Inferior parietal cortex (tissue), 1 donor: ENCODE results near the gene KRT76.

Experiments
- DNase-seq: peaks from one replicate; pipeline ENCODE4 v3.0.0-alpha.2; 2016; ENCODE audit errors: extremely low spot score

KRT76 gene

DNA sequence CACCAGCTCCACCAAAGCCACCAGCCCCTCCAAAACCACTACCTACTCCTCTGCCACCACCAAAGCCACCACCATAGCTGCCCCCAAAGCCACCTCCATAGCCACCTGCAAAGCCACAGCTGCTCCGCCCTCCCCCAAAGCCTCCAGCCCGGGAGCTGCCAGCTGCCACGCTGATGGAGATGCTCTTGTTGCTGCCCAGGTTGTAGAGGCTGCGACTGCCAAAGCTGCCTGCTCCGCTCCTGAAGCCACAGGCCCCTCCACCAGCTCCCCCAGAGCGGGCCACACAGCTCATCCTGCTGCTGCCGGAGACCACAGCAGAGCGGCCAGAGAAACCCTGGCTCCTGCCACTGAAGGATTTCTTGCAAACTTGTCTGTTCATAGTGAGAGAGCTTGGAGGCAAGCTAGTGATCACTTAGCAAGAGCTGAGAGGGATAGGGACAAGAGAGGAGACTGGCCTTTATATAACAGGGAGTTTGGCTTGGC is at the start of gene KRT76:
TSS of gene KRT76 (minus strand) at position 433 of the 483 bp plus-strand sequence. CDS start at position 379, 54 bp downstream.
- no peak for DNase-seq

DNA sequence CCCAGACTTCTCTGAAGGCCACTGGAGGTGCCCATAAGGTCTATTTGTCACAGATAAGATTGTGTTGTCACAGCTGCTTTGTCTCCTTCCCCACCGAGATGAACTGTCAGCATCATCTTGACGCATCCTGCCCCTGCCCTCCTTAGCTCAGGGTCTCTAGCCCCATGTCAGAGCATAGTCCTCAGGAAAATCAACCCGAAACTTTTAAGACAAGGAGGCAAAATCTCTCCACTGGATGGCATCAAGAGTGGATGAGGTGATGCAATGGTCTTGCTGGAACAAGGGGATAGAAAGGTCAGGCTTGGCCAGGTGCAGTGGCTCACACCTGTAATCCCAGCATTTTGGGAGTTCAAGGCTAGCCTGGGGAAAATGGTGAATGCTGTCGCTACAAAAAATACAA is 48.8 kb upstream of the KRT76 start:
- DNase-seq: no peak

DNA sequence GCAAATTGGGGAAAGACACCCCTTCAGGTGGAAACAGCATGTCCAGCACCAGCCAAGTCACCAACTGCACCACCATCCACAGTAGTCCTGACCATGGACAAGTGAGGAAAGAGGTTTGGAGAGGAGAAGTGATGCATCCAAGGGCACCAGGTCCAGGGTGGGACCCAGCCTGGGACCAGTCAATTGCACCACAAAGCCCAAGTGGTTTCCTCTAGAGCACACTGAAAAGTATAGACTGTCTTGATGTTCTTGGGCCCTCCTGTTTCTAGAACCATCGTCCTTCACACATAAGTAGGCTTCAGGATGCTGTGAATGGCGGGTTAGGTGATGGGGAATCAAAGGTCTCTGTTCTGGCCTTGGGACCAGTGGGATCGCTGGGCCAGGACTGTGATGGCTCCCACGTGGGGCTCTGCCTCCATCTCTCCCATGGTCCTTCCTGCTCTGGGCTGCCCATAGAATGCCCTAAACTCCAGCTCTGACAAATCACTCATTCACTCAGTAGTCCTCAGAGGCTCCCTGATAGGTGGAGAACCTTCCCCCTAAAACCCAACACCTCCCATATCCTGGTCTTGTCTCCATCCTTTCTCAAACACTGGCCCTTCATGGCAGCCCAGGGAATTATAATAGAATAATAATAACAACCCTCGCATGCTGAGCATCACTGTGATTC is 47.7 kb upstream of the KRT76 start:
- DNase-seq: no peak

DNA sequence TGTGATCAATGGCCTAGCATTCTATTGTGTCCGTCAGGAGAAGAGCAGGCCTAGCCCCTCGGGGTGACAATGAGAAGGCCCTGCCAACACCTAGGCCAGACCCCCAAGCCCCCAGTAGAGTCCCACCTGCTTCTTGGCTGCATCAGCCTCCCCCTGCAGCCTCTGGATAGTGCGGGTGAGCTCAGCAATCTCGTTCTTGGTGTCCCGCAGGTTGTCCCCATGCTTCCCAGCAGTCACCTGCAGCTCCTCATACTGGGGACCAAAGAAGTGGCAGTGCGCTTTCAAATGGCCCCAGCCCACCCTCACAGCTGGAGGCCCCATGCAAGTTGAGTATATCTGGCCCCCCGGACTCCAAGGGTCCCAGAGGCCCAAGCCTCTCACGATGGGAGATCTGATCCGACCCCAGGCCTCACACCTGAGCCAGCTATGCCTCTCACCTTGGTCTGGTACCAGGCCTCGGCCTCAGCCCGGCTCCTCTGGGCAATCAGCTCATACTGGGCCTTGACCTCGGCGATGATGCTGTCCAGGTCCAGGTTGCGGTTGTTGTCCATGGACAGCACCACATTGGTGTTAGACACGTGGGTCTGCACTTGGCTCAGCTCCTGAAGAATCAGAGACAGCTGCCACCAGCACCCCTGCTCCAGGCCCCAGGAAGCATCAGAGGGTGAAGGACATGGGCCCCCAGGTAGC is 46.8 kb upstream of the KRT76 start:
- DNase-seq: no peak

DNA sequence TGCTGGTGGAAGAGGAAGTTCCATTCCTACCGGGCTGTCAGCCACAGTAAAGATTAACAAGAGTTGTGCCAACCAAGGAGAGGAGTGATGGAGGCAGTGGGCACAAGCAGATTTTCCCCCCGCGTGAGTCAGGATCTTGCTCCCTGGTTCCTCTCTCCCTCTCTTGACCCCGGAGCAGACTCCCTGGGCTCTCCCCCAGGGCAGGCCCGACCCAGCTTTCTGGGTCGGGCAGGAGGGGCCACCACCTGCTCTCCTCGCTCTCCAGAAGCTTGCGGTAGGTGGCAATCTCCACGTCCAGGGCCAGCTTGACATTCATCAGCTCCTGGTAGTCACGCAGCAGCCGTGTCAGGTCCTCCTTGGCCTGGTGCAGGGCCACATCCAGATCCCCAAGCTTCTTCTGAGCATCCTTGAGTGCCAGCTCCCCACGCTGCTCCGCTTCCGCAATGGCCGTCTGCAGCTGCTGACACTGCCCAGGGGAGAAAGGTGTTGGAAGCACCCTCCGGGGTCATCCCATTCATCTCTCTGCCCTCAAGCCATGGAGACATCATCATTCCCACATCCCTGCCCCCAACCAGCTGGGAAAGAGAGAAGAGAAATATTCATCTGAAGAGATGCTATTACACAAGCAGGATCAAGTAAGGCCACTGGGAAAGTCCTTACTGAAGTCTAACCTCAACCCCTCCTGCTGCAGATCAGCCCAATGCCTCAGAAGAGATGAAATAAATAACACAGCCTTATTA is 45.8 kb upstream of the KRT76 start:
- no peak for DNase-seq

DNA sequence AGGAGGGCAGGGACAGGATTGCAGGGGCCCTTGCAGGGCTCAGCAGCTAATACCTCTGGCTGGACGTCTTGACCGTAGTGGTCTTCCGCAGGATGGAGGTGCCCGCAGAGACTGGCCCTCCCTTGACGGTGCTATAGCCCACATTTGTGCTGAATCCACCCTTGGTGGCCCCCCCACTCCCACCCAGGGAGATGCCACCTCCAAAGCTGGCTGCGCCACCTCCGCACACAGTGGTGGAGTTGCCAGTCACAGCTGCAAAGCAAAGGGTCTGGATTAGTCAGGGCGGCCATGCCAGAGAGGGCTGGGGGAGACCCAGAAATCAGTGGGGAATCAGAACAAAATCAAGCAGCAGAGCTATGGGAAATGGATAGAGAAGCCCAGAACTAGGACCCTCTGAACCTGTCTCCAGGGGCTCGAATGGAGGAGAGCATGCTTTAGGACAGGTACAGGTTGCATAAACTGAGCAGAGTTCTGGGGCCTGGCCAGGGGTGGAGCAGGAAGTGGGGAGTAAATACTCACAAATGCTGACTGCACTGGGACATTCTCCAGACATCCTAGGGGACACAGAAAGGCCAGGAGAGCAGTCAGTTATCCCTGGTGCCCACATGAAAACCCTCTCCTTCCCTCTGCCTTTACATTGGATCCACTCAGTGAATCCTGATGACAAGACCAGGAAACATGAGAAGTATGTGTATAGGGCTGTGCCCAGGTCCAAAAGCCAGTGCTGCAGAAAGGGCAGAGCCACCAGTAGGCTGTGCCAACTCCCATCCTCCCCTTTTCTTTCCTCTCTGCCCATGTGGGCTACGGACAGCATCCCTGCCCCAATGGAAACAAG is 44.9 kb upstream of the KRT76 start:
- no peak for DNase-seq

DNA sequence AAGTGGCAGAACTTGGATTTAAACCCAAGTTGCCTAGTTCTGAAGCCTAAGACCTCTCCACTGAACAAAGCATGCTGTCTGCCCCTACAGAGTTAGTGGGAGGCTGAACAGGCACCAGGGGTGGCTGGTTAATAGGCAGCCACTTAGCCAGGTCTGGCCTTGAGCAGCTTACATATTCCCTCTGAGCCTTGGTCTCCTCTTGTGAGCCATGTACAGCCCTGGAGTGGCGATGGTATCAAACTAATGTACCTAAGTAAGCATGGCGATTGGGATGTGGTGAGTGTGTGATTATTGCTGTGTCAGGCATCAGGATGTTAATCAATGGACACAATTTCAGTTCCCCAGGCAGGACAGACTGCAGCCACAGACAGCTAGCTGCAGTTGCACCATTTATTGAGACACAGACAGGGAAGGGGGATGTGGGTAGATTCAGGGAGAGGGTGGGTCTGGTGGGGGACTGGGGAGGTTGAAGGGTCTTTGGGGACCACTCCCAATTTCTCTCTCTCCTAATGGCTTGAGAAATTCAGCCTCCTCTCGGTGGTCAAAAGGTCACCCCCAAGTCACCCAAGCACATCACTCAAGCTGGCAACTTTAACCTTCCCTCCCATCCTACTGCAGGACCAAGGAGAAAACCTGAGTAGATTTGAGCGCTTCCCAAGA is 44.1 kb upstream of the KRT76 start:
- no peak for DNase-seq

DNA sequence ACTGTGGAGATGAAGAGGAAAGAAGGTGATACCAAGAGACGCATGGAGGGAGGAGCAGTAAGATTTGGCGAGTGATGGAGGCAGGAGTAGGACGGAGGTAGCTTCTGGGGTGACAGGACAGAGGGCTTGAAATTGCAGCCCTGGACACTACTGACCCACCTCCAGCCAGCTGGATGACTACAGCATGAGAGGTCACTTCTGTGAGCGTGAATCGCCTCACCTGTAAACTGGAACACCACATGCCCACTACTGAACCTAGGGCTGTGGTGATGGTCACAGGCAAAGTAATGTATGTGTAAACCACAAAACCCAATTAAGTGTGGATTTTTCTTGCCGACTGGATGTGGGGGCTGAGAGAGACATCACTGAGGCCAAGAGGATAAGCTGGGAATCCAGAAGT is 43.4 kb upstream of the KRT76 start:
- no peak for DNase-seq

DNA sequence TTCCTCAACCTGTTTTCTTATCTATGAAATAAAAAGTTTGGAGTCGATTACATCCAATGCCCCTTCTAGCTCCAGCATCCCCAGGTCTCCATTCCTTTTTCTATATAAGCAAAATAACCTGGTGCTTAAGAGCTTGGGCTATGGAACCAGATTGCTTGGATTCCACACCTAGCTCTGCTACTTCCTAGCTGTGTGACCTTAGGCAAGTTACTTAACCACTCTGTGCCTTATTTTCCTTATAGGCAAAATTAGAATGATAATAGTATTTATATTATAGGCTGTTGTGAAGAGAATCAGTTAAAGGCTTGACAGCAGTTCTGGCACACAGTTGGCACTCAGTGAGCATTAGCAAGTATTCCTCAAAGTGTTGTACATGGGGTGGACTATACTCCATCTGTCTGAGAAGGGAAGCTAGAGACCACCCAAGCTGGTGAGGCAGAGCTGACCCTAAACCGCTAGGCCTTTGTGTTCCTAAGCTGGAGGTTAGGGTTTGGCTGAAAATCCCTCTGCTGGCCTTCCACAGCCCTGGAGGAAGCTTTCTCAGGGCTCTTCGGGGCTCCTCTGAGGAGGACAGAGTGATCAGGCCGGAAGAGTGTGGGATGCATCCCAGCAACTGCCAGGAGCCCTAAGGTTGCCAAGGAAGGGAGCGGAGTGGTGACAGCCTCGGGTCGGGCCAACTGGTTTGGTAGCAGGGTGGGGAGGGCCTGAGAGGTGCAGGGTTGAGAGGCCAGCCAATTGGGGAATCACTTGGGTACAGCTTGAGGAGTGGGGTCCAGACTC is 42.8 kb upstream of the KRT76 start:
- no peak for DNase-seq

DNA sequence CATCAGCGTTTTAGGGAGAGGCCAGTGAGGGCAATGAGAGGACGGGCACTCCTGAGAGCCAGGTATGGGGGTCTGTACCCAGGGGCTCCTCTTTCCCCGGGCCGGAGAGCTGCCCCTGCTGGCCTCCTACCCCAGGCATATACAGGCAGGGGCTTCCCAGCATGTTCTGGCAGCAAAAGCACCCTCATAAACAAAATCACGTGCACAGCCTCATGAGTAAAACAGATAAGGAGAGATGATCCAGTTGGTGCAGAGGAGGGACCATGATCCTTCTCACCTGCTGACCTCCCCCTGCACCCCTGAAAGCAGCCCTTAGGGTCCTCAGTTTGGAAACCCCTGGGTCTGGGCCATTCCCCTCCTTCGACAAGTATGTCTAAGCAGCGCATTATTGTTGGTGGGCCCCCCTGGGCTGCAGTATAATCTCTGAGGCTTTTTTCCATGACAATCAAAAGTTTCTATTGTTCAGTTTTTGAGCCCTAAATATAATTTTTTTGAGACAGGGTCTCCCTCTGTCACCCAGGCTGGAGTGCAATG is 41.8 kb upstream of the KRT76 start:
- DNase-seq: no peak

DNA sequence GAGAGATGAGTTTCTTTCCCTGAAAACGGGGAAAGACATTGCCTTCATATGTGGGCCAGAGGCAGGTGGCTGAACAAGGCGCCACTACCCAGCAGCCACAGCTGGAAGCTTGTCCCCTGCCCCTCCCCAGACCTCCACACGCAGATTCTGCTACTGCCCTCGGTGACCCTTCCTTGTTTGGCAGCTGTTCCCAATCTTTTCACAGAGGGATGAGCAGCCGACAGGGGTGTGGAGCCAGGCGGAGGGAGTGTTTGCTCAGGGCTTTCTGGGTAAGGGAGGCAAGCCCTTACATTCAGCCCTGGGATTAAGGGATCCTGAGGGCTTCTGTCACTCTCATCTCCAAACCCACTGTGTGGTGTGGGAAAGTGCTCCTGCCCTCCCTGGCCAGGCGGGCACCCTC is 41.2 kb upstream of the KRT76 start:
- DNase-seq: no peak

DNA sequence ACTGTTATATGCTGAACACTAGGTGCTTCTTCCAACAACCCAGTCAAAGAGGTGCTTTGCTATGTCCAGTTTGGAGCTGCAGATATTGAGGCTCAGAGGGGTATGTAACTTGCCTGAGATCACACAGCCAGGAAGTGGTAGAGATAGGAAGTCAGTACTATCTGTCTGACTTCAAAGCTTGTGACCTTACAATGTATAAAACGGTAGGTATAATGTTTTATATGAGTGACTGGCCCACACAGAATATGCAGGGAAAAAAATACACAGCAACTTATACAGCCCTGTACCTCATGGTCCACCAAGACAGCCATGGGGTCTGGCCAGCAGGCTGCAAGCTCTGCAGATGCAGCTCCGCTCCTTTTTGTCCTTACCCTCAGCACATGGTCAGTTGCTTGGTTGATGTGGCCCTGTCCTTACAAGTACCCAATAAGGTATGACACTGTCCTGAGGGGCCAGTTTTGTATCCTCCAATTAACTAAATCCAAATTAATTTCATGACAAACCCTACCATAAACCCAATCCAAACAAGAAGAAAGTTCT is 40.6 kb upstream of the KRT76 start:
- DNase-seq: no peak

DNA sequence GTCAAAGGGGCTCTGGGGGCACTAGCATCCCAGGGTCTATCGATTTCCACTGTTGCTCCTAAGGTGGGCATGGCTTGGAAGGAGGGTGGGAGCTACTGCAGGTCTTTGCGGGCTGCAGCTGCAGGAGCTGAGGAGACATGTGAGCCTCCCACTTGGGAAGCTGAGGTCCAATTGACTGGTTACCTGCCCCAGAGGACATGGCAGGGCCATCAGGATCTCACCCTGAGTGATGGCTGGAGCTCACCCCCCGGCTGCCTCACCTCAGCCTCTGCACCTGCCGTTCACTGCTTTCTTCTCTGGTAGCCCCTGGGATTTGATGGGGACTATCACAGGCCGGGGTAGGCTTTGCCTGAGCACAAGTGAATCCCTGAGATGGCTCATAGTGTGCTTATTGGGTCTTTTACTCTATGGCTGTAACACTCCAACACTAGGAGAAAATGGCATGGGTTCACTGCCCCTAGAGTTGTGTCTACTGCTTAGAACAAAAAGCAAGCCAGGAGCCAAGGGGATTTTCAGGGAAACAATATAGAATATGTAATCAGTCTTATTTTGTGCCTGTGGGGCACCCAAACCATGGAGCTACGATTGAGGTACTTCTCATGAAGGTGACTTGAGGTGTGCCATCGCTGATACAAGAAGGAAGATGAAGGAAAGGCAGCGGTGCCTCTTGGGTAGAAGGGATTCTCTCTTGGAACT is 40.0 kb upstream of the KRT76 start:
- no peak for DNase-seq

DNA sequence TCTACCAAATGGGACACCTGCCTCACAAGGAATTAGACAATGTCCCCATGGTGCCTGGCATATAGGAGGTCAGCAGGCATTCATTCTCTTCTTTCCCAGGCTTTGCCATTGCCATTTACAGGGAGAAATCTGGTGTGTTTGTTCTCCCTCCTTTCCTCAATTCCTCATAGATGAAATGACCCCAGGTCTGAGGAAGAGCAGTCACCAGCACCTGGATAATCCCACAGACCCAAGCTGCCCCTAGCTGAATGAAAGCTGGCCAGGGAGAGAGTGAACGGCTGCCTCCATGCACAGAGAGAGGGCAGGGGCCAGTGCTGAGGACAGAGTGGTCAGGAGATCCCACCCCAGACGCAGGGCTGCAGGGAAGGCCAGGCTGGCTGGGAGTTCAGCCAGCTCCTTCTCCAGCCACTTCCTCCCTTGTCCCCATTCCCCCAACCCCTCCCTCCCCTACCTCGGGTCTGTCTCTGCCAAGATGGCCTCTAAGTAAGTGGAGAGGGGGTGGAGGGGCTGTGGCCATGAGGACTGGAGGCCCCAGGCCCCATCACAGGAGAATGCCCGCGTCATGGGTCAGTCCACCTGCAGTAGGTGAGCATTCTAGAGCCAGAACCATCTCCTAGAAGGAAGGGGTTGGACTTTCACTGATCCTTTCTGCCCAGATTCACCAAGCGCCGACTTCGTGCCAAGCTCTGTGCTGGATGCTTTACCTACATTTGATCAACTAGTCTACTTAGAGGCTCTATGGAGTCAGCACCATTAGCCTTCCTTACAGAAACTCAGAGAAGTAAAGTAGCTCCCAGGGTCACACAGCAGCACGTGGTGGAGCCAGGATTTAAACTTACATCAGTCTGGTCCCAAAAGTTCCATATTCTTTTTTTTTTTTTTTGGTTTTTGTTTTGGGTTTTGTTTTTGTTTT is 38.8 kb upstream of the KRT76 start:
- DNase-seq: no peak

DNA sequence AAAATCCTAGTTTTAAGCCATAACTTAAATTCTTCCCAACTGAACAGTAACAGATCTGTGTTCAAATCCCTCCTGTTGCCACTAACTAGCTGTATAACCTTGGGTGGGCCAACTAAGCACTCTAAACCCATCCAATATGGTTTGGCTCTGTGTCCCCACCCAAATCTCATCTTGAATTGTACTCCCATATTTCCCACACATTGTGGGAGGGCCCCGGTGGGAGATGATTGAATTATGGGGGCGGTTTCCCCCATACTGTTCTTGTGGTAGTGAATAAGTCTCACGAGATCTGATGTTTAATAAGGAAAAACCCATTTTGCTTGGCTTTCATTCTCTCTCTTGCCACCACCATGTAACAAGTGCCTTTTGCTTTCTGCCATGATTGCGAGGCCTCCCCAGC is 38.0 kb upstream of the KRT76 start:
- no peak for DNase-seq

DNA sequence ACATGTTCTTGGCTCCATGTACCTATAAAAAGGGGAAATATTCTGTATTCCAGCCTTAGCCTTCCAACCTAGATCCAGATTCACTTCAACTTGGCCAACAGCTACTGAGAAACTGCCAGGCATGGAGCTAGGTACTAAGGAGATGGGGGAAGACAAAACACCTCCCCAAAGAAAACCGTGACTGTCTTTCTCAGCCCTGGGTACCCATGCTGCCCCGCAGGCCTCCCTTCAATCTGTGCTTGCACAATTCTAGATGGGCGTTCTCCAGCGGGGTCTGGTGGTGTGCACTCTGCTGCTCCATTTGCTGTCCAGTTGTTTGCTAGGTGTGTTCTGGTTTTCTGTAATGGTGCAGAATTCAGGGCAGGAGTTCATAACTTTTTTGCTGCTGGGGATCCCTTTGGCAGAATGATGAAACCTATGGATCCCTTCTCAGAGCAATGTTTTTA is 37.6 kb upstream of the KRT76 start:
- DNase-seq: no peak

DNA sequence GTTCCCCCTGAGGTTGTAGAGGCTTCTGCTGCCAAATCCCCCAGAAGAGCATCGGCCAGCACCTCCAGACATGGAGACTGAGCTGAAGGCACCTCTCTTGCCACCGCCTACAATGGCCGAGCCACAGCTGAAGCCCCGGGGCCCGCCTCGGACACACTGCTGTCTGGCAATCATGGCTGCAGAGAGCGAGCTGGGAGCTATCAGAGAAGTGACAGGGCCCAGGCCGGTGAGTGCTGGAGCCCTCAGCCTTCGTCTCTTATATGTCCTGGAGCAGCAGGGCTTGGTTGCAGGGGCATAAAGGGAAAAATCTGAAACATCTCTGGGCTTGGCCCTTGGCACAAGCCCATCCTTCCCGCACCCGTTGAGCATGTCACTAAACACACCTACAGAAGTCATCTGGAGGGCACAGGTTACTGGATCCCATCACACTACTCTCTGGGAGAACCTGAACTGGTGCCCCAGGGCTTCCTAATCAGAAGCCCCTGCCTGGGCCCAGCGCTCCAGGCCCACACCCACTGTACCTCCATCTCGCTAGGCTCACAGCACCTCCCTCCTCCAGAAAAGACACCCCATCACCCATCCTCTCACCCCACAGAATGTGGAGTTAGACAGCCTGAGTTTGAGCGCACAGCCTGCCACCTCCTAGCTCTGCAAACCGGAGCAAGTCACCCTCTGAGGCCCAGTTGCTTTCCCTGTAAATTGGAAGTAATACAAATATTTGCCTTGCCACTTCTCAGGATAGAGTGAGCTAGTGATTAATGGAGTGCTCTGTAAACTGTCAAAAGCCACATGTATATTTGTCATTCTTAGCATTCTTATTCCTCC is 37.0 kb upstream of the KRT76 start, which contains the start of gene KRT4:
TSS of gene KRT4 (minus strand) at position 232 of the 825 bp plus-strand sequence. CDS start at position 174, 58 bp downstream.
- DNase-seq: no peak
